Keratinocyte (primary cell): ENCODE measurements around the gene TPST2. TPM values are rescaled to one million over a fixed set of nuclear protein-coding genes. Genes with fewer than 3 reads are reported as not detected.

ENCODE experiments used
- DNase-seq: peaks from one replicate; pipeline ENCODE4 v3.0.0-alpha.2; 2011; ENCODE audit warnings: low read depth, missing footprints, low spot score
- FAIRE-seq: peaks from 2 replicates; lab custom pipeline; 2011; peaks lifted over from hg19 to GRCh38; lab: Jason Lieb, UNC
- H2AFZ ChIP-seq: 2 replicates; pipeline ENCODE4 v1.6.0; 2012; ENCODE audit warnings: low read length, control low read depth, inconsistent platforms; ENCODE audit not compliant: control insufficient read depth
- H3K27ac ChIP-seq: 2 replicates; pipeline ENCODE4 v1.5.1; 2011; ENCODE audit warnings: low read length; ENCODE audit not compliant: control insufficient read depth, insufficient read depth
- H3K27me3 ChIP-seq: 3 replicates; pipeline ENCODE4 v1.6.0; 2011; ENCODE audit warnings: low read length; ENCODE audit not compliant: control insufficient read depth, insufficient read depth; ENCODE audit errors: extremely low read depth
- H3K36me3 ChIP-seq, 2 experiments: 2 replicates in 1 of 2; 3 replicates in 1 of 2; pipeline ENCODE4 v1.5.1; 2011; ENCODE audit warnings: low read length in 2 of 2, mild to moderate bottlenecking in 1 of 2; ENCODE audit not compliant: control insufficient read depth in 2 of 2, insufficient read depth in 2 of 2; ENCODE audit errors: extremely low read depth in 1 of 2
- H3K4me1 ChIP-seq: 3 replicates; pipeline ENCODE4 v1.5.1; 2011; ENCODE audit warnings: low read length; ENCODE audit not compliant: control insufficient read depth, insufficient read depth; ENCODE audit errors: extremely low read depth
- H3K4me2 ChIP-seq: 3 replicates; pipeline ENCODE4 v1.6.0; 2011; ENCODE audit warnings: low read depth, low read length; ENCODE audit not compliant: control insufficient read depth, insufficient read depth; ENCODE audit errors: extremely low read depth
- H3K4me3 ChIP-seq, 3 experiments: fragments of 200-600 bp in 1 of 3; sonication (generic) in 1 of 3; 2 replicates in 2 of 3; 3 replicates in 1 of 3; pipeline ENCODE4 v1.5.1; 2011 to 2016; ENCODE audit warnings: low read length in 3 of 3, mild to moderate bottlenecking in 3 of 3, control low read depth in 2 of 3, inconsistent platforms in 1 of 3, low read depth in 1 of 3, mixed read lengths in 1 of 3, mixed run types in 1 of 3, moderate library complexity in 1 of 3; ENCODE audit not compliant: control insufficient read depth in 2 of 3, insufficient read depth in 2 of 3; ENCODE audit errors: extremely low read depth in 1 of 3
- H3K79me2 ChIP-seq: 2 replicates; pipeline ENCODE4 v1.6.0; 2012; ENCODE audit warnings: low read length; ENCODE audit not compliant: control insufficient read depth, insufficient read depth
- H3K9ac ChIP-seq: 3 replicates; pipeline ENCODE4 v1.6.0; 2011; ENCODE audit warnings: low read length; ENCODE audit not compliant: control insufficient read depth, insufficient read depth; ENCODE audit errors: extremely low read depth
- H3K9me1 ChIP-seq: 3 replicates; pipeline ENCODE4 v1.6.0; 2011; ENCODE audit warnings: low read length; ENCODE audit not compliant: control insufficient read depth, insufficient read depth; ENCODE audit errors: extremely low read depth
- H3K9me3 ChIP-seq: 2 replicates; pipeline ENCODE4 v1.5.1; 2012; ENCODE audit warnings: low read depth, low read length; ENCODE audit not compliant: control insufficient read depth
- H4K20me1 ChIP-seq: 3 replicates; pipeline ENCODE4 v1.6.0; 2011; ENCODE audit warnings: low read length; ENCODE audit not compliant: control insufficient read depth, insufficient read depth; ENCODE audit errors: extremely low read depth
- EZH2 ChIP-seq: IDR thresholded peaks from one replicate; pipeline ENCODE4 v1.6.1; 2012; ENCODE audit warnings: inconsistent platforms, mild to moderate bottlenecking, low read length, moderate library complexity
- dilution Hi-C: fragments of 300-500 bp; cut with MboI; formaldehyde crosslinking; loops from one replicate; pipeline ENCODE4 v1.7.0; 2020; ENCODE audit warnings: low sequenced_read_pairs; ENCODE audit not compliant: extremely low pct_ligation_motif_present
- polyA plus RNA-seq, 5 experiments: library from polyadenylated mRNA; depleted of rRNA in 3 of 5; stranded (reverse) in 3 of 5; stranded (forward) in 1 of 5; unstranded in 1 of 5; fragments of >200 nt; gene quantifications; 1 replicate in 1 of 5; 2 replicates in 3 of 5; 3 replicates in 1 of 5; pipeline versions ENCODE4 v1.2.1 to v1.2.3, GENCODE V29; 2011 to 2012; ENCODE audit warnings: missing spikeins in 2 of 5, low read depth in 1 of 5, low replicate concordance in 1 of 5
- small RNA-seq, 3 experiments: library from RNA; depleted of rRNA; stranded (forward); fragments of <200 nt; gene quantifications; one replicate each; pipeline ENCODE3, GENCODE V24; 2012; ENCODE audit warnings: low read depth in 3 of 3, low replicate concordance in 1 of 3; ENCODE audit not compliant: insufficient read length in 3 of 3
- TF ChIP-seq, protein P1 (sequence below), 3 experiments: IDR thresholded peaks in 1 of 3; conservative IDR thresholded peaks in 1 of 3; optimal IDR thresholded peaks in 1 of 3; 2 replicates in 2 of 3; 3 replicates in 1 of 3; pipeline versions ENCODE3 to v1.5.1; 2011; ENCODE audit warnings: low read length in 3 of 3, mild to moderate bottlenecking in 3 of 3, moderate library complexity in 2 of 3, control low read depth in 1 of 3, inconsistent platforms in 1 of 3; ENCODE audit not compliant: insufficient read depth in 2 of 3; ENCODE audit errors: extremely low read depth in 1 of 3

Gene TPST2
- polyA plus RNA-seq, 1 donor (not counting 4 experiments of a cell fraction or from before 2014, with no cell fraction given): 22.4 TPM

GRCh38 chr22:26474682-26475081 lies 115.2 kb downstream of the TPST2 start:
- no peak for FAIRE-seq

More at GRCh38 chr22:26474682-26475081, 115.2 kb downstream of the TPST2 start:
- DNase-seq: no peak
- Histone ChIP-seq H3K36me3 (peaks cover 6 to 57% of the 10 kb centered on the region in 2 experiments), H4K20me1 (no peaks in the 10 kb centered on the region), H3K4me3 (no peak overlapping the region), H3K79me2 (peaks cover 3% of the 10 kb centered on the region), H3K9me3 (no peaks in the 10 kb centered on the region), H2AFZ (no peak overlapping the region), H3K9ac (no peak overlapping the region), H3K4me2 (no peak overlapping the region), H3K27me3 (no peaks in the 10 kb centered on the region), H3K9me1 (peaks cover 2% of the 10 kb centered on the region), H3K27ac (no peak overlapping the region), H3K4me1 (peaks cover 59% of the 10 kb centered on the region)
- dilution Hi-C loops: no loop called here
- TF ChIP-seq, protein P1, sequence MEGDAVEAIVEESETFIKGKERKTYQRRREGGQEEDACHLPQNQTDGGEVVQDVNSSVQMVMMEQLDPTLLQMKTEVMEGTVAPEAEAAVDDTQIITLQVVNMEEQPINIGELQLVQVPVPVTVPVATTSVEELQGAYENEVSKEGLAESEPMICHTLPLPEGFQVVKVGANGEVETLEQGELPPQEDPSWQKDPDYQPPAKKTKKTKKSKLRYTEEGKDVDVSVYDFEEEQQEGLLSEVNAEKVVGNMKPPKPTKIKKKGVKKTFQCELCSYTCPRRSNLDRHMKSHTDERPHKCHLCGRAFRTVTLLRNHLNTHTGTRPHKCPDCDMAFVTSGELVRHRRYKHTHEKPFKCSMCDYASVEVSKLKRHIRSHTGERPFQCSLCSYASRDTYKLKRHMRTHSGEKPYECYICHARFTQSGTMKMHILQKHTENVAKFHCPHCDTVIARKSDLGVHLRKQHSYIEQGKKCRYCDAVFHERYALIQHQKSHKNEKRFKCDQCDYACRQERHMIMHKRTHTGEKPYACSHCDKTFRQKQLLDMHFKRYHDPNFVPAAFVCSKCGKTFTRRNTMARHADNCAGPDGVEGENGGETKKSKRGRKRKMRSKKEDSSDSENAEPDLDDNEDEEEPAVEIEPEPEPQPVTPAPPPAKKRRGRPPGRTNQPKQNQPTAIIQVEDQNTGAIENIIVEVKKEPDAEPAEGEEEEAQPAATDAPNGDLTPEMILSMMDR (optimal IDR thresholded peaks at IDR 0.05 in 1 of 3, IDR thresholded peaks at IDR 0.05 in 1 of 3, conservative IDR thresholded peaks at IDR 0.05 in 1 of 3; ENCODE audit: extremely low read depth in 1 of 3, insufficient read depth in 2 of 3, low read length in 3 of 3): no peak
- TF ChIP-seq EZH2: no peak

Small RNAs within 50 kb of the gene (small RNA-seq; reads per million reads assigned to genes)
- 0.07 to 7.7 (median 7.5) reads per million in 3 experiments for gene MIR548J

Other genes starting within 250 kb of the TPST2 start
- 3.5 to 4.6 TPM (median 3.6 TPM) in 3 replicates for gene ASPHD2, start 160.9 kb downstream of the TPST2 start, polyA plus RNA-seq
- gene HPS4, start 106.3 kb downstream of the TPST2 start, polyA plus RNA-seq: 15.3 to 21.5 TPM (median 21.3 TPM) in 3 replicates
- gene SRRD, start 106.3 kb downstream of the TPST2 start, polyA plus RNA-seq: 30.2 to 45.0 TPM (median 33.0 TPM) in 3 replicates
- 25.7 to 30.3 TPM (median 28.6 TPM) in 3 replicates for gene TFIP11, start 77.7 kb downstream of the TPST2 start, polyA plus RNA-seq
- gene CRYBB1, start 27.9 kb upstream of the TPST2 start, polyA plus RNA-seq: not detected in 3 replicates
- gene CRYBA4, start 31.8 kb upstream of the TPST2 start, polyA plus RNA-seq: not detected in 3 replicates
- gene MIAT, start 67.5 kb upstream of the TPST2 start, polyA plus RNA-seq: 0.01 to 0.04 TPM (median 0.02 TPM) in 3 replicates